ENCODE results near the gene SAFB.

- peak; percentile 93 to 100 (median 99) for TF ChIP-seq CTCF (IDR thresholded peaks at IDR 0.05)
- no peak for TF ChIP-seq POLR2A (IDR thresholded peaks at IDR 0.05)
Observed at GRCh38 chr19:5578097-5578846, 44.6 kb upstream of the SAFB start.
